Stimulated activated CD8-positive, alpha-beta memory T cell treated with anti-CD3 and anti-CD28 coated beads, Interleukin-7, amount 100 ng/mL, for 4 hours (primary cell): ENCODE results near the gene SKA2.
"Not testable (repeated sequence)": the region's sequence is repeated elsewhere in the genome, so short reads cannot be mapped to it uniquely, and the experiment has no call there.

Source experiments
- DNase-seq, 2 donors: peaks; one replicate each; pipeline ENCODE4 v3.0.0-alpha.2; 2020; ENCODE audit warnings: low read depth in 2 of 2

The SKA2 gene

GRCh38 chr17:59097876-59098275 is 57.1 kb downstream of the SKA2 start:
- no peak for DNase-seq

DNA sequence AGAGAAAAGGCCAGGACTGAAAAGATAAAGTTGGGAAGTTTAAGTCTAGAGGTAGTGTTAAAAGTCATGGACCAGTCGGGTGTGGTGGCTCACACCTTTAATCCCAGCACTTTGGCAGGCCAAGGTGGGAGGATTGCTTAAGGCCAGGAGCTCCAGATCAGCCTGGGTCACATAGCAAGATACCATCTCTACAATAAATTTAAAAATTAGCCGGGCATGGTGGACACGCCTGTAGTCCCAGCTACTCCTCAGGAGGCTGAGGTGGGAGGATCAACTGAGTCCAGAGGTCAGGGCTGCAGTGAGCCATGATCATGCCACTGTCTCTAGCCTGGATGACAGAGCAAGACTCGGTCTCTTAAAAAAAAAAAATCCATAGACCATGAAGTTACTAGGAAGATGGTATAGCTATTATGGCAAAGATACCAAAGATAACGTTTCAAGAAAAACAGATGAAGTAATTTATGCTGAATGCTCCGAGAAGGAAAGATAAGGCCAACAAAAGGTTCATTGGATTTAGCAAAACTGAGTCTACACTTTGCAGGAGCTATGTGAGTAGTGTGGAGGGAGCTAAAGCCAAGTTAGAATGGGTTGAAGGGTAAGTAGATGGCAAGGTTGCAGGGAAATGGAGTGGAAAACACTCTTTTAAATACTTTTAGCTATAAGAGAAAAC is 60.0 kb downstream of the SKA2 start:
- DNase-seq: no peak

DNA sequence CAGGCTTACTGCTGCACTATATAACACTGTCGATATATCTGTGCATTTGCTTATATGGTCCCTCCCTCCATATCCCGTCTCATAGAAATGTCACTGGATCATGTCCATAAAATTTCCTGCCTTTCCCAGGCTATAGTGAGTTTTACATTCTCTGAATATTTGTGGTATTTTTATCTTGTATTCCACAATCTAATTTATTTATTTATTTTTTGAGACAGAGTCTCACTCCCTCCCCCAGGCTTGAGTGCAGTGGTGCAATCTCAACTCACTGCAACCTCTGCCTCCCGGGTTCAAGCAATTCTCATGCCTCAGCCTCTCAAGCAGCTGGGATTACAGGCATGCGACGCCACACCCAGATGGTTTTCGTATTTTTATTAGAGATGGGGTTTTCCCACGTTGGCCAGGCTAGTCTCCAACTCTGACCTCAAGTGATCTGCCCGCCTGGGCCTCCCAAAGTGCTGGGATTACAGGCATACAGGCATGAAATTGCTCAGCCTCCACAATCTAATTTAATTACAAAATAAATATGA is 61.2 kb downstream of the SKA2 start:
- no peak for DNase-seq

GRCh38 chr17:59093145-59093701 is 61.8 kb downstream of the SKA2 start:
- DNase-seq: no peak

DNA sequence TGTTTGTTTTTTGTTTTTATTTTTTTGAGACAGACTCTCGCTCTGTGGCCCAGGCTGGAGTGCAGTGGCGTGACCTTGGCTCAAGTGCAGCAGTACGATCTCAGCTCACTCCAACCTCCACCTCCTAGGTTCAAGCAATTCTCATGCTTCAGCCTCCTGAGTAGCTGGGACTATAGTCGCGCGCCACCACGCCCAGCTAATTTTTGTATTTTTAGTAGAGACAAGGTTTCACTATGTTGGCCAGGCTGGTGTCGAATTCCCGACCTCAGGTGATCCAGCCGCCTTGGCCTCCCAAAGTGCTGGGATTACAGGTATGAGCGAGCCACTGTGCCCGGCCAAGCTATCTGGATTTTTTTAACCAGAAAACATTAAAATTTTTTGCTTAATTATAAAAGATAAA is 64.4 kb downstream of the SKA2 start:
- not testable (repeated sequence) for DNase-seq

GRCh38 chr17:59084154-59084553 is 70.8 kb downstream of the SKA2 start:
- DNase-seq: no peak

- DNase-seq: no peak
Observed at GRCh38 chr17:59074494-59074893, 80.5 kb downstream of the SKA2 start.

- DNase-seq: no peak
Observed at GRCh38 chr17:59073972-59074371, 81.0 kb downstream of the SKA2 start.

DNA sequence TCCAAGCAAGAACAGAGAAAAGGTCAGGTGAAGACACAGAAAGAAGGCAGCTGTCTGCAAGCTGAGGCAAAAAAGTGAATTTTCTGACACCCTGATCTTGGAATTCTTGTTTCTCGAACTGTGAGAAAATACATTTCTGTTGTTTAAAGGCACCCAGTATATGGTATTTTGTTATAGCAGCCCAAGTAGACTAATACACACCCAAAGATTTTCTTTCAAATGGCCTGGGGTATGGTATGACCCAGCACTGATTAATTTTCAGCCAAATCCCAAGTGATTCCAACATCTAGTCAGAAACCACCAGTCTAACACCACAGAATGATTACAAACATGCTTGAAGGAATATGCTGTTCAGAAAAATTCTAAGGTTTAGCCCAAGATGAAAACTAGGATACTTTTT is 85.1 kb downstream of the SKA2 start:
- DNase-seq: no peak

- DNase-seq: no peak
Observed at GRCh38 chr17:59067756-59068155, 87.2 kb downstream of the SKA2 start.

- DNase-seq: no peak
Observed at GRCh38 chr17:59067340-59067739, 87.6 kb downstream of the SKA2 start.

GRCh38 chr17:59062509-59062908 is 92.5 kb downstream of the SKA2 start:
- DNase-seq: no peak
